PFSK-1 (cell line): Measurements from ENCODE around the gene PHETA2.

ENCODE experiments used
- FOXP2 ChIP-seq: optimal IDR thresholded peaks from 2 replicates; pipeline ENCODE3; 2011; ENCODE audit warnings: borderline replicate concordance, control low read depth, inconsistent platforms; ENCODE audit not compliant: insufficient read depth; ENCODE audit errors: extremely low read length, extremely low read depth
- POLR2AphosphoS5 ChIP-seq: IDR thresholded peaks from 2 replicates; pipeline ENCODE4 v1.6.1; 2012; ENCODE audit warnings: low read depth, mild to moderate bottlenecking, control low read depth, low read length, moderate library complexity
- SIN3A ChIP-seq: IDR thresholded peaks from 2 replicates; pipeline ENCODE4 v1.6.1; 2012; ENCODE audit warnings: mild to moderate bottlenecking, low read length, moderate library complexity, borderline replicate concordance; ENCODE audit not compliant: insufficient read depth
- TAF1 ChIP-seq: IDR thresholded peaks from 2 replicates; pipeline ENCODE4 v1.6.1; 2012; ENCODE audit warnings: low read length, control low read depth, borderline replicate concordance; ENCODE audit not compliant: insufficient read depth
- TF ChIP-seq, protein P1 (sequence below), 2 experiments: IDR thresholded peaks; 2 replicates each; pipeline versions ENCODE4 v1.6.1 to v1.8.0; 2011 to 2012; ENCODE audit warnings: low read depth in 2 of 2, low read length in 2 of 2, control low read depth in 1 of 2, inconsistent platforms in 1 of 2, mild to moderate bottlenecking in 1 of 2, moderate library complexity in 1 of 2; ENCODE audit not compliant: insufficient read depth in 1 of 2

The PHETA2 gene

GRCh38 chr22:42035256-42035655 lies 38.8 kb upstream of the PHETA2 start:
- TF ChIP-seq POLR2AphosphoS5 (no peak), SIN3A (no peak)

DNA sequence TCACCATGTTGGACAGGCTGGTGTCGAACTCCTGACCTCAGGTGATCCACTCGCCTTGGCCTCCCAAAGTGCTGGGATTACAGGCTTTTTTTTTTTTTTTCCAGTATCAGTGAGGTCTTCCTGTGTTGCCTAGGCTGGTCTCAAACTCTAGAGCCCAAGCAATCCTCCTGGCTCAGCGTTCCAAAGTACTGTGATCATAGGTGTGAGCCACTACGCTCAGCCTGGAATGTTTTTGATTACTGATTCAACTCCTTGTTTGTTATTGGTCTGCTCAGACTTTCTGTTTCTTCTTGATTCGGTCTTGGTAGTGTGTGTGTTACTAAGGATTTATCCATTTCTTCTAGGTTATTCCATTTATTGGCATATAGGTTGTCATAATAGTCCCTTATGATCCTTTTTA lies 34.8 kb upstream of the PHETA2 start:
- TF ChIP-seq TAF1 (no peak), FOXP2 (no peak), POLR2AphosphoS5 (no peak), SIN3A (no peak)
- TF ChIP-seq, protein P1, sequence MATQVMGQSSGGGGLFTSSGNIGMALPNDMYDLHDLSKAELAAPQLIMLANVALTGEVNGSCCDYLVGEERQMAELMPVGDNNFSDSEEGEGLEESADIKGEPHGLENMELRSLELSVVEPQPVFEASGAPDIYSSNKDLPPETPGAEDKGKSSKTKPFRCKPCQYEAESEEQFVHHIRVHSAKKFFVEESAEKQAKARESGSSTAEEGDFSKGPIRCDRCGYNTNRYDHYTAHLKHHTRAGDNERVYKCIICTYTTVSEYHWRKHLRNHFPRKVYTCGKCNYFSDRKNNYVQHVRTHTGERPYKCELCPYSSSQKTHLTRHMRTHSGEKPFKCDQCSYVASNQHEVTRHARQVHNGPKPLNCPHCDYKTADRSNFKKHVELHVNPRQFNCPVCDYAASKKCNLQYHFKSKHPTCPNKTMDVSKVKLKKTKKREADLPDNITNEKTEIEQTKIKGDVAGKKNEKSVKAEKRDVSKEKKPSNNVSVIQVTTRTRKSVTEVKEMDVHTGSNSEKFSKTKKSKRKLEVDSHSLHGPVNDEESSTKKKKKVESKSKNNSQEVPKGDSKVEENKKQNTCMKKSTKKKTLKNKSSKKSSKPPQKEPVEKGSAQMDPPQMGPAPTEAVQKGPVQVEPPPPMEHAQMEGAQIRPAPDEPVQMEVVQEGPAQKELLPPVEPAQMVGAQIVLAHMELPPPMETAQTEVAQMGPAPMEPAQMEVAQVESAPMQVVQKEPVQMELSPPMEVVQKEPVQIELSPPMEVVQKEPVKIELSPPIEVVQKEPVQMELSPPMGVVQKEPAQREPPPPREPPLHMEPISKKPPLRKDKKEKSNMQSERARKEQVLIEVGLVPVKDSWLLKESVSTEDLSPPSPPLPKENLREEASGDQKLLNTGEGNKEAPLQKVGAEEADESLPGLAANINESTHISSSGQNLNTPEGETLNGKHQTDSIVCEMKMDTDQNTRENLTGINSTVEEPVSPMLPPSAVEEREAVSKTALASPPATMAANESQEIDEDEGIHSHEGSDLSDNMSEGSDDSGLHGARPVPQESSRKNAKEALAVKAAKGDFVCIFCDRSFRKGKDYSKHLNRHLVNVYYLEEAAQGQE (IDR thresholded peaks at IDR 0.05; ENCODE audit: insufficient read depth in 1 of 2, low read depth in 2 of 2, low read length in 2 of 2): no peak

GRCh38 chr22:42041784-42042183 lies 32.3 kb upstream of the PHETA2 start:
- TF ChIP-seq FOXP2: no peak
- TF ChIP-seq POLR2AphosphoS5: no peak
- TF ChIP-seq TAF1: no peak
- TF ChIP-seq, protein P1 (IDR thresholded peaks at IDR 0.05; ENCODE audit: insufficient read depth in 1 of 2, low read depth in 2 of 2, low read length in 2 of 2): no peak

- TF ChIP-seq, protein P1 (IDR thresholded peaks at IDR 0.05; ENCODE audit: insufficient read depth in 1 of 2, low read depth in 2 of 2, low read length in 2 of 2): no peak
- no peak for TF ChIP-seq SIN3A
- no peak for TF ChIP-seq TAF1
- TF ChIP-seq FOXP2: no peak
- no peak for TF ChIP-seq POLR2AphosphoS5
Measured at GRCh38 chr22:42050641-42051180, 23.3 kb upstream of the PHETA2 start.

DNA sequence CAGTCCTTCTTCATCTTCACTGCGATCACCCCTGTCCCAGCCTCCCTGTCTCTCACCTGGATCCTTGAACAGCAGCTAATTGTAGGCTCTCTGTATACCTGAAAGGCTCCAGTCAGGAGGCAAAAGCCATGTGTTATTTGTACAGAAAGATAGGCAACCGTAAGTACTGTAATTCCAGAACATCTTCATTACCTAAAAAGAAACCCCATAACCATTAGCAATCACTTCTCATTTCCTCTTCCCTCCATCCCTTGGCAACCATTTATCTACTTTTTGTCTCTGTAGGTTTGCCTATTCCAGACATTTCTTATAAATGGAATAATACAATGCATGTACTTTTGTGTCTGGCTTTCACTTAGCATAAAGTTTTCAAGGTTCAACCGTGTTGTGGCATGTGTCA lies 21.3 kb upstream of the PHETA2 start:
- TF ChIP-seq SIN3A: no peak
- no peak for TF ChIP-seq POLR2AphosphoS5
- TF ChIP-seq TAF1: no peak
- TF ChIP-seq, protein P1 (IDR thresholded peaks at IDR 0.05; ENCODE audit: insufficient read depth in 1 of 2, low read depth in 2 of 2, low read length in 2 of 2): no peak
- TF ChIP-seq FOXP2: no peak
